ENCODE measurements around the gene THAP4.
"Not testable (repeated sequence)": the region's sequence is repeated elsewhere in the genome, so short reads cannot be mapped to it uniquely, and the experiment has no call there.

The THAP4 gene

GRCh38 chr2:241576293-241576654, 60.7 kb downstream of the THAP4 start:
- Mint-ChIP-seq H3K36me3 (ENCODE audit: low read depth) (peaks cover 2% of the 10 kb centered on the region), H3K27me3 (ENCODE audit: low read depth) (no peaks in the 10 kb centered on the region), H3K9me3 (no peaks in the 10 kb centered on the region), H3K4me1 (ENCODE audit: low read depth) (no peaks in the 10 kb centered on the region), H3K27ac (no peak overlapping the region), H3K4me3 (no peak overlapping the region)

GRCh38 chr2:241575624-241576292, 61.2 kb downstream of the THAP4 start:
- no peak overlapping the region for H3K4me3 Mint-ChIP-seq
- H3K36me3 Mint-ChIP-seq (ENCODE audit: low read depth) = peaks cover 2% of the 10 kb centered on the region
- H3K27ac Mint-ChIP-seq = no peak overlapping the region
- H3K27me3 Mint-ChIP-seq (ENCODE audit: low read depth) = no peaks in the 10 kb centered on the region
- no peaks in the 10 kb centered on the region for H3K4me1 Mint-ChIP-seq (ENCODE audit: low read depth)
- no peaks in the 10 kb centered on the region for H3K9me3 Mint-ChIP-seq

- H3K27ac Mint-ChIP-seq = no peak overlapping the region
These were observed 61.9 kb downstream of the THAP4 start for GRCh38 chr2:241574911-241575623.

GRCh38 chr2:241573741-241574140, 63.2 kb downstream of the THAP4 start:
- no peak overlapping the region for H3K4me3 Mint-ChIP-seq
- H3K9me3 Mint-ChIP-seq = no peaks in the 10 kb centered on the region
- no peaks in the 10 kb centered on the region for H3K27me3 Mint-ChIP-seq (ENCODE audit: low read depth)
- no peaks in the 10 kb centered on the region for H3K4me1 Mint-ChIP-seq (ENCODE audit: low read depth)
- H3K27ac Mint-ChIP-seq = no peak overlapping the region
- H3K36me3 Mint-ChIP-seq (ENCODE audit: low read depth) = peaks cover 1% of the 10 kb centered on the region

More at GRCh38 chr2:241574911-241575623, 61.9 kb downstream of the THAP4 start:
- Mint-ChIP-seq H3K4me1 (ENCODE audit: low read depth) (no peaks in the 10 kb centered on the region), H3K27me3 (ENCODE audit: low read depth) (no peaks in the 10 kb centered on the region), H3K9me3 (no peaks in the 10 kb centered on the region), H3K4me3 (no peak overlapping the region), H3K36me3 (ENCODE audit: low read depth) (peaks cover 2% of the 10 kb centered on the region)

- not testable (repeated sequence) for H3K9me3 Mint-ChIP-seq; H3K4me3 Mint-ChIP-seq; H3K27ac Mint-ChIP-seq; H3K4me1 Mint-ChIP-seq (ENCODE audit: low read depth); H3K36me3 Mint-ChIP-seq (ENCODE audit: low read depth); H3K27me3 Mint-ChIP-seq (ENCODE audit: low read depth)
These were observed 63.9 kb downstream of the THAP4 start for GRCh38 chr2:241572915-241573651.

- H3K4me1 Mint-ChIP-seq (ENCODE audit: low read depth) = no peaks in the 10 kb centered on the region
- H3K36me3 Mint-ChIP-seq (ENCODE audit: low read depth) = no peaks in the 10 kb centered on the region
- H3K4me3 Mint-ChIP-seq = no peak overlapping the region
- no peaks in the 10 kb centered on the region for H3K9me3 Mint-ChIP-seq
- H3K27me3 Mint-ChIP-seq (ENCODE audit: low read depth) = no peaks in the 10 kb centered on the region
- no peak overlapping the region for H3K27ac Mint-ChIP-seq
These were observed 64.9 kb downstream of the THAP4 start for GRCh38 chr2:241571821-241572620.

GRCh38 chr2:241570961-241571581, 65.9 kb downstream of the THAP4 start:
- no peaks in the 10 kb centered on the region for H3K36me3 Mint-ChIP-seq (ENCODE audit: low read depth)
- no peaks in the 10 kb centered on the region for H3K27me3 Mint-ChIP-seq (ENCODE audit: low read depth)
- no peaks in the 10 kb centered on the region for H3K9me3 Mint-ChIP-seq
- no peaks in the 10 kb centered on the region for H3K4me1 Mint-ChIP-seq (ENCODE audit: low read depth)
- no peak overlapping the region for H3K4me3 Mint-ChIP-seq
- no peak overlapping the region for H3K27ac Mint-ChIP-seq

- Mint-ChIP-seq H3K4me3 (no peak overlapping the region), H3K9me3 (no peaks in the 10 kb centered on the region), H3K4me1 (ENCODE audit: low read depth) (no peaks in the 10 kb centered on the region), H3K27me3 (ENCODE audit: low read depth) (no peaks in the 10 kb centered on the region), H3K36me3 (ENCODE audit: low read depth) (no peaks in the 10 kb centered on the region), H3K27ac (no peak overlapping the region)
These were observed 67.1 kb downstream of the THAP4 start for GRCh38 chr2:241569831-241570281.

GRCh38 chr2:241568726-241569125, 68.2 kb downstream of the THAP4 start:
- H3K27me3 Mint-ChIP-seq (ENCODE audit: low read depth) = no peaks in the 10 kb centered on the region
- H3K4me3 Mint-ChIP-seq = no peak overlapping the region
- no peaks in the 10 kb centered on the region for H3K9me3 Mint-ChIP-seq
- H3K36me3 Mint-ChIP-seq (ENCODE audit: low read depth) = no peaks in the 10 kb centered on the region
- H3K4me1 Mint-ChIP-seq (ENCODE audit: low read depth) = no peaks in the 10 kb centered on the region
- H3K27ac Mint-ChIP-seq = no peak overlapping the region

GRCh38 chr2:241567776-241568175, 69.2 kb downstream of the THAP4 start:
- Mint-ChIP-seq H3K27me3 (ENCODE audit: low read depth) (no peaks in the 10 kb centered on the region), H3K36me3 (ENCODE audit: low read depth) (no peaks in the 10 kb centered on the region), H3K9me3 (no peaks in the 10 kb centered on the region), H3K4me3 (no peak overlapping the region), H3K4me1 (ENCODE audit: low read depth) (no peaks in the 10 kb centered on the region), H3K27ac (no peak overlapping the region)

- not testable (repeated sequence) for H3K27me3 Mint-ChIP-seq (ENCODE audit: low read depth); H3K36me3 Mint-ChIP-seq (ENCODE audit: low read depth); H3K4me3 Mint-ChIP-seq; H3K27ac Mint-ChIP-seq; H3K4me1 Mint-ChIP-seq (ENCODE audit: low read depth); H3K9me3 Mint-ChIP-seq
These were observed 69.7 kb downstream of the THAP4 start for GRCh38 chr2:241567266-241567665.

GRCh38 chr2:241566468-241566867, 70.5 kb downstream of the THAP4 start:
- no peaks in the 10 kb centered on the region for H3K4me1 Mint-ChIP-seq (ENCODE audit: low read depth)
- no peaks in the 10 kb centered on the region for H3K9me3 Mint-ChIP-seq
- no peaks in the 10 kb centered on the region for H3K36me3 Mint-ChIP-seq (ENCODE audit: low read depth)
- no peak overlapping the region for H3K27ac Mint-ChIP-seq
- no peak overlapping the region for H3K4me3 Mint-ChIP-seq
- H3K27me3 Mint-ChIP-seq (ENCODE audit: low read depth) = no peaks in the 10 kb centered on the region

- H3K27ac Mint-ChIP-seq; H3K4me1 Mint-ChIP-seq (ENCODE audit: low read depth); H3K4me3 Mint-ChIP-seq; H3K27me3 Mint-ChIP-seq (ENCODE audit: low read depth); H3K9me3 Mint-ChIP-seq; H3K36me3 Mint-ChIP-seq (ENCODE audit: low read depth): not testable (repeated sequence)
These were observed 70.9 kb downstream of the THAP4 start for GRCh38 chr2:241566021-241566420.

- Mint-ChIP-seq H3K27ac (no peak overlapping the region), H3K9me3 (no peaks in the 10 kb centered on the region), H3K27me3 (ENCODE audit: low read depth) (peaks cover under 1% of the 10 kb centered on the region), H3K4me3 (no peak overlapping the region), H3K36me3 (ENCODE audit: low read depth) (no peaks in the 10 kb centered on the region), H3K4me1 (ENCODE audit: low read depth) (no peaks in the 10 kb centered on the region)
These were observed 71.5 kb downstream of the THAP4 start for GRCh38 chr2:241565411-241565810.
